Naive thymus-derived CD4-positive, alpha-beta T cell (primary cell): ENCODE data around the gene CPD. TPM values are rescaled to one million over a fixed set of nuclear protein-coding genes. Genes with fewer than 3 reads are reported as not detected.

Source experiments
- ATAC-seq: fragments of 150-1000 bp; cut with Tn5 transposase; 2 replicates; pipeline ENCODE4 v1.10.0; 2021; ENCODE audit warnings: mild to moderate bottlenecking, moderate library complexity
- CTCF ChIA-PET: fragments of 350-600 bp; sonication (Branson Sonifier 250); formaldehyde crosslinking; loops from one replicate; lab custom pipeline; 2021; ENCODE audit warnings: antibody characterized with exemption; lab: Charles Lee
- POLR2A ChIA-PET: fragments of 350-600 bp; sonication (Branson Sonifier 250); formaldehyde crosslinking; loops from one replicate; lab custom pipeline; 2021; ENCODE audit warnings: antibody characterized with exemption, inconsistent platforms; lab: Charles Lee
- DNase-seq, 9 donors: peaks; one replicate each; pipeline versions ENCODE4 v3.0.0 to v3.0.0-alpha.2; 2020 to 2022; ENCODE audit warnings: mixed read lengths in 1 of 9
- H3K27ac ChIP-seq: one replicate; pipeline ENCODE4 v1.7.0; 2013; ENCODE audit warnings: mild to moderate bottlenecking, low read depth, low read length, moderate library complexity
- H3K27me3 ChIP-seq, 2 donors: one replicate each; pipeline ENCODE4 v1.7.0; 2013; ENCODE audit warnings: low read length in 2 of 2, mild to moderate bottlenecking in 2 of 2, moderate library complexity in 2 of 2; ENCODE audit not compliant: control insufficient read depth in 2 of 2, insufficient read depth in 2 of 2
- H3K36me3 ChIP-seq, 3 experiments: 1 replicate in 2 of 3; 2 replicates in 1 of 3; pipeline ENCODE4 v1.7.0; 2013; ENCODE audit warnings: low read length in 3 of 3, mild to moderate bottlenecking in 3 of 3, moderate library complexity in 1 of 3; ENCODE audit not compliant: insufficient read depth in 3 of 3, control insufficient read depth in 2 of 3
- H3K4me1 ChIP-seq, 2 donors: one replicate each; pipeline ENCODE4 v1.7.0; 2013; ENCODE audit warnings: low read length in 2 of 2, mild to moderate bottlenecking in 2 of 2, moderate library complexity in 1 of 2; ENCODE audit not compliant: control insufficient read depth in 2 of 2, insufficient read depth in 2 of 2
- H3K4me3 ChIP-seq: 2 replicates; pipeline ENCODE4 v1.7.0; 2013; ENCODE audit warnings: mild to moderate bottlenecking, low read length
- H3K9me3 ChIP-seq, 3 experiments: 1 replicate in 2 of 3; 2 replicates in 1 of 3; pipeline ENCODE4 v1.7.0; 2013; ENCODE audit warnings: low read length in 3 of 3; ENCODE audit not compliant: control insufficient read depth in 2 of 3
- H3K27ac Mint-ChIP-seq, 9 donors: one replicate each; pipeline ENCODE4 v1.8.0; 2020 to 2022; ENCODE audit warnings: mixed read lengths in 9 of 9, mild to moderate bottlenecking in 8 of 9, moderate library complexity in 5 of 9, inconsistent platforms in 2 of 9
- H3K27me3 Mint-ChIP-seq, 5 donors: one replicate each; pipeline ENCODE4 v1.8.0; 2021 to 2022; ENCODE audit warnings: mixed read lengths in 5 of 5, mild to moderate bottlenecking in 1 of 5
- H3K36me3 Mint-ChIP-seq, 5 donors: one replicate each; pipeline ENCODE4 v1.8.0; 2020 to 2022; ENCODE audit warnings: mixed read lengths in 5 of 5, mild to moderate bottlenecking in 3 of 5, inconsistent platforms in 1 of 5
- H3K4me1 Mint-ChIP-seq, 7 donors: one replicate each; pipeline ENCODE4 v1.8.0; 2020 to 2022; ENCODE audit warnings: mixed read lengths in 7 of 7, mild to moderate bottlenecking in 3 of 7, inconsistent platforms in 1 of 7
- H3K4me3 Mint-ChIP-seq, 10 donors: one replicate each; pipeline ENCODE4 v1.8.0; 2020 to 2022; ENCODE audit warnings: mild to moderate bottlenecking in 10 of 10, mixed read lengths in 10 of 10, moderate library complexity in 6 of 10, inconsistent platforms in 2 of 10
- H3K9me3 Mint-ChIP-seq, 11 donors: one replicate each; pipeline ENCODE4 v1.8.0; 2020 to 2022; ENCODE audit warnings: mixed read lengths in 11 of 11, mild to moderate bottlenecking in 4 of 11, inconsistent platforms in 1 of 11, moderate library complexity in 1 of 11
- intact Hi-C, 2 donors: fragments of 100-400 bp; cut with micrococcal nuclease; formaldehyde crosslinking; loops; one replicate each; pipeline ENCODE4 v1.15.1; 2023
- polyA plus RNA-seq, 2 donors: library from polyadenylated mRNA; unstranded; fragments of 300-500 nt; fragmentation: Illumina TruSeq; gene quantifications; one replicate each; pipeline ENCODE4 v1.2.3, GENCODE V29; 2021
- total RNA-seq, 6 experiments: library from RNA in 5 of 6; stranded (reverse) in 5 of 6; gene quantifications; 1 replicate in 5 of 6; 2 replicates in 1 of 6; pipeline ENCODE4 v1.2.3 and lab custom pipeline; 2021 to 2026

The CPD gene
- total and polyA plus RNA-seq, 7 experiments from 2014 or later, result 14.9 to 52.9 (median 22.4) TPM

DNA sequence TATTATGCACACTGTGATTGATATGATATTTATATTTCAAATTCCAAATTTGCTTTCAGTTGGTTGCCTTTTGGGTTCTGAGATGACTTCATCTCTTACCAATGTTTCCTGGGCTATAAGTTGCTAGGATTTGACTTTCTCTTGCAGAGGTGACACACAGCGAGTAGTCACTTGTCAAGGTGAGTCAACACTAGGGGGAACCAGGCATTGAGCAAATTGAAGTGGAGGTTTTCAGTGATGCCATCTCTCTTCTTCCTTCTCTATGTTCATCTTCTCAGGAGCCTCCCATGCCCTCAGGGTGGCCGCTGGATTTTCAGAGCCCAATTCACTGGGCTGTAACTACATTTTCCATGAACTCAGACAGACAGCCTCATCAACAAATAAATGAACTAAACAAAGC lies 6.0 kb upstream of the CPD start:
- H3K36me3 Mint-ChIP-seq, result no peaks in the 10 kb centered on the region
- H3K4me1 Mint-ChIP-seq, result peaks cover 8 to 24% (median 14%) of the 10 kb centered on the region in 7 donors
- H3K27ac ChIP-seq, result no peak overlapping the region
- intact Hi-C loops, result loop anchor here in 1 of 2 donors (10.0 kb wide), 1 partner anchor 452 kb away; the partner anchor contains the start of gene CRLF3
- peaks cover 7 to 14% of the 10 kb centered on the region in 2 donors for H3K4me1 ChIP-seq
- H3K27ac Mint-ChIP-seq, result no peak overlapping the region
- H3K4me3 ChIP-seq, result no peak overlapping the region
- ChIA-PET POLR2A (no interaction called here), CTCF (no interaction called here)
- H3K27me3 Mint-ChIP-seq, result no peaks in the 10 kb centered on the region
- ATAC-seq (no peak), DNase-seq (no peak)
- no peaks in the 10 kb centered on the region for H3K36me3 ChIP-seq
- H3K27me3 ChIP-seq, result no peaks in the 10 kb centered on the region
- no peaks in the 10 kb centered on the region for H3K9me3 Mint-ChIP-seq
- no peak overlapping the region for H3K4me3 Mint-ChIP-seq
- no peaks in the 10 kb centered on the region for H3K9me3 ChIP-seq

DNA sequence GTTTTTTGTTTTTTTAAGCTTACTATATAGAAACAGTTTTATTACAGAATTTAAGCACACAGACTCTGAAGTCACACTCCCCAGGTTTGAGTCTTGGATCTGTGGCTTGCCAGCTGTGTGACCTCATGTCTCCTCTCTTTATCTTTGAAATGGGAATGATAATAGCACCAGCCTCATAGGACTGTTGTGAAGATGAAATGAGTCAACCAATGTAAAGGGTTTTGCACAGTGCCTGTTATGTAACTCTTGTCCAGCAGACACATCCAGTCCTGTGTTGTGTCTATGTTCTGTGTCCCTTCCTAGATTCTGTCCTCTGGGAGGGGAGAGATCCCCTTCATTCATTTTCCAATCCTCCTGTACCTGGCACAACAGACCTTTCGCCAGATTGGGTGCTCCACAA lies 3.1 kb upstream of the CPD start:
- peaks cover 11 to 28% of the 10 kb centered on the region in 2 donors for H3K4me1 ChIP-seq
- DNase-seq (no peak), ATAC-seq (no peak)
- no peak overlapping the region for H3K4me3 Mint-ChIP-seq
- H3K4me3 ChIP-seq, result no peak overlapping the region
- intact Hi-C loops, result loop anchor here (5.0 to 10.0 kb wide), 2 partner anchors 83 to 449 kb away; partner anchors contain the start of genes BLMH (in 1 of the 2) and CRLF3 (in 1 of the 2)
- H3K36me3 Mint-ChIP-seq, result no peaks in the 10 kb centered on the region
- no peak overlapping the region for H3K27ac Mint-ChIP-seq
- ChIA-PET CTCF (no interaction called here), POLR2A (no interaction called here)
- peaks cover 0 to 4% (median 0%) of the 10 kb centered on the region in 11 donors for H3K9me3 Mint-ChIP-seq
- H3K27me3 ChIP-seq, result no peaks in the 10 kb centered on the region
- H3K4me1 Mint-ChIP-seq, result peaks cover 23 to 43% (median 30%) of the 10 kb centered on the region in 7 donors
- no peak overlapping the region for H3K27ac ChIP-seq
- H3K27me3 Mint-ChIP-seq, result no peaks in the 10 kb centered on the region
- H3K36me3 ChIP-seq, result peaks cover 0 to 5% (median 0%) of the 10 kb centered on the region in 3 experiments
- no peaks in the 10 kb centered on the region for H3K9me3 ChIP-seq

DNA sequence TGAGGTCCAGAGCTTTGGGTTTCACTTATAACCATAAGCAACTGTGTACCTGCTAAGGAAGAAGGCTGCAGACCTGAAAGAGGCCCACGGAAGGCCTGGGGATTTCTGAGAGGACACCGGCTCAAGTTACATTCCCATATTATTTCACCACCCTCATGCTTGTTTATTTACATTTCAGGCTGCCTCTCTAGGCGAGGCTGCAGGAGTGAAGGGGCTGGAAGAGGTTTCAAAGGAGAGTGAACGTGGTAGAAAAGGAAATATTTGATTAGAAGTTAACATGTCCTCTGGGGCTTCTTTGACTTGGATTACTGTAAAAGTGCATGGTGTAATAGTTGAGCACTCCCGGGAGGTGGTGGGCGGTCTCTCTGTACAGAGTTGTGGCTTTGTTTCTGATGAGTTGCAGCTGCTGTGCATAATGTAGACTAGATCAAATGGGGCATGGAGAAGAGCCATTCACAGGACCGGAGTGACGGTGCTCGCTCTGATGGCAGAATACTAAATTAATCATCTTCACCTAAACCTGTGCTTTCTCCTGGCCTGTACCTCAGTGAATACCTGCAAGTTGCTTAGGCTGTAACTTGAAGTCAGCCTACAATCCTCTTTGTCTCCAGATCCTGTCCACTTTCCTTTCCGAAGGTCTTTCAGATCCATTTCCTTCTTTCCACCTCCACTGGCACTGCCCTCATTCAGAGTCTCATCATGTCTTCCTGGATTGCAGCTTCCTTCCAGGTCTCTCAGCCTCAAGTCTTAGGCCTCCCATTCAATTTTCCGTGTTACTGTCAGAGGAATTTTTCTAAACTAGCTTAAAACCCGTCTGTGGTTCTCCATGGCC lies 1.9 kb upstream of the CPD start:
- DNase-seq (peak in 2 of 9 donors; percentile 3 to 51), ATAC-seq (no peak)
- Mint-ChIP-seq H3K4me3 (peak overlapping the region in 9 of 10 donors; percentile 9 to 96 (median 44)), H3K27ac (peak overlapping the region in 8 of 9 donors; percentile 81 to 97 (median 94)), H3K9me3 (peaks cover 0 to 4% (median 0%) of the 10 kb centered on the region in 11 donors), H3K4me1 (peaks cover 30 to 52% (median 40%) of the 10 kb centered on the region in 7 donors), H3K27me3 (no peaks in the 10 kb centered on the region), H3K36me3 (peaks cover 0 to 3% (median 0%) of the 10 kb centered on the region in 5 donors)
- peaks cover 0 to 5% (median 0%) of the 10 kb centered on the region in 3 experiments for H3K36me3 ChIP-seq
- H3K27me3 ChIP-seq, result no peaks in the 10 kb centered on the region
- no peak overlapping the region for H3K4me3 ChIP-seq
- H3K9me3 ChIP-seq, result no peaks in the 10 kb centered on the region
- H3K4me1 ChIP-seq, result peaks cover 20 to 39% of the 10 kb centered on the region in 2 donors
- ChIA-PET CTCF (interaction anchor here (2.9 kb wide), 1 partner anchor 37 kb away, joined by 10 read pairs; no protein-coding TSS in a partner anchor), POLR2A (interaction anchor here (1.4 to 1.8 kb wide), 3 partner anchors 10 to 15 kb away, joined by 4 to 5 read pairs (median 5); no protein-coding TSS in a partner anchor)
- peak overlapping the region; percentile 81 for H3K27ac ChIP-seq
- intact Hi-C loops, result loop anchor here (5.0 to 10.0 kb wide), 2 partner anchors 85 to 448 kb away; partner anchors contain the start of genes BLMH (in 1 of the 2) and CRLF3 (in 1 of the 2)

DNA sequence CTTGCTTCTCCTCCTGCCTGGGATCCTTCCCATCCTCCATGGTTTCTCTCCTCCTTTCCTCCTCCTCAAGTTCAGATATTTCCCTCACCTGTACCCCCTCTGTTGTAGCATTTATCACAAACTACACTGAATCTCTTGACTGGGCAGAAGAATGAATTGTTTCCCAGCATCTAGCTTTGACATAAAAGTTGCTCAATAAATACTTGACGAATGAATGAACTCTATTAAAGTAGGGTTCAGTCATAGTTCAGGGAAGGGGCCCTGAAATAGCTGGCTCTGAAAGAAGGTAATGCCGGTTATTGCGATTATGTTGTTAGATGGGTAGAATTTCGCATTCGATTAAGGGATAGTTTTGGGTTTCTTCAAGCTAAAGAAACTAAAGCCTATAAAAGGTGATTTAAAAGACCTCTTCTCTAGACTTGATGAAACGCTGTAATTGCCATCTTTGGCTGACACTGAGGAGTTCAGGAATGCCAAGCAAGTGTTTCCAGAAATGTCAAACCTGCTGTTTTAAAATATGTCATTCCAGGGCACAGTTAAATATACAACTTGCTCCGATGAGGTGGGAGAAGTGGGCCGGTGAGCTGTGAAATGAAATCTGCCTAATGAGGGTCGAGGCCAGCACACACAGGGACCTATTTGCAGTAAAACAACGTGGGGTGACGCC lies 1.0 kb upstream of the CPD start:
- Histone ChIP-seq H3K9me3 (no peaks in the 10 kb centered on the region), H3K36me3 (peaks cover 0 to 5% (median 0%) of the 10 kb centered on the region in 3 experiments), H3K27me3 (no peaks in the 10 kb centered on the region), H3K4me1 (peaks cover 20 to 48% of the 10 kb centered on the region in 2 donors), H3K4me3 (peak overlapping the region; percentile 76), H3K27ac (peak overlapping the region; percentile 81)
- Mint-ChIP-seq H3K9me3 (peaks cover 0 to 4% (median 0%) of the 10 kb centered on the region in 11 donors), H3K27me3 (no peaks in the 10 kb centered on the region), H3K4me1 (peaks cover 33 to 54% (median 47%) of the 10 kb centered on the region in 7 donors), H3K27ac (peak overlapping the region; percentile 89 to 98 (median 94)), H3K4me3 (peak overlapping the region; percentile 90 to 99 (median 94)), H3K36me3 (peaks cover 0 to 3% (median 0%) of the 10 kb centered on the region in 5 donors)
- POLR2A ChIA-PET, result interaction anchor here (1.3 to 1.8 kb wide), 3 partner anchors 11 to 37 kb away, joined by 3 to 5 read pairs (median 5); no protein-coding TSS in a partner anchor
- CTCF ChIA-PET, result interaction anchor here (2.9 kb wide), 1 partner anchor 38 kb away, joined by 10 read pairs; no protein-coding TSS in a partner anchor
- no peak for DNase-seq
- intact Hi-C loops, result loop anchor here (1.0 to 10.0 kb wide), 11 partner anchors 14 to 529 kb away; partner anchors contain the start of genes CRLF3 (in 2 of the 2), GOSR1 (in 2 of the 2), NSRP1 (in 2 of the 2) and BLMH (in 1 of the 2)
- no peak for ATAC-seq

DNA sequence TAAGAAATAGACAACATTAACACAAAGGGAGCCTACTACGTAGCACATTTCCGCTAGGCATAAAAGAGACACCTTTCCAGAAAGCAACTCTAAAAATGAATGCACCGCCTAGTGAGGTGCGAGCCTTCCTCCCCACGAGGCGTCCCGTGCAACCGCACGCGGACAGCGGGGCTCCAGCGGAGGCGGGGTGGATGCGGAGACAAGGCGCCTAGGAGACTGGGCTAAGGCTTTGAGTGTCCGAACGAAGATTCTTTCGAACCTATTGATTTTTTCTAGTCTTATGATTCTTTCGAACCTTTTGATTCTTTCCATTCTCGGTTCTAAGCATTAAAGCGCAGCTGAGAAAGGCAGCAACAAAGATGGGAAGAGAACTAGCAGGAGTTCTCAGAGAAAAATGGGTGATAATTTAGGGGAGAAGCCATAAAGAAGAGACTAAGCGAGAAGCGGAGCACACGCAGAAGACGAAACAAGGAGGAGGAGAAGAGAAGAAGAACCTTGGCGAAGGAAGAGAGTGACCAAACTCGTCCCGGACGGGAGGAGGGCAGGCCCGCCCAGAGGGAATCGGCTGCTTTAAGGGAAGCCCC lies 394 bp upstream of the CPD start:
- Histone ChIP-seq H3K4me3 (peak overlapping the region; percentile 76), H3K27ac (peak overlapping the region; percentile 81), H3K4me1 (peaks cover 20 to 50% of the 10 kb centered on the region in 2 donors), H3K9me3 (no peaks in the 10 kb centered on the region), H3K27me3 (no peaks in the 10 kb centered on the region), H3K36me3 (peaks cover 0 to 5% (median 0%) of the 10 kb centered on the region in 3 experiments)
- peak; percentile 25 to 76 (median 71) for DNase-seq
- H3K4me3 Mint-ChIP-seq, result peak overlapping the region; percentile 90 to 99 (median 94)
- peaks cover 36 to 60% (median 52%) of the 10 kb centered on the region in 7 donors for H3K4me1 Mint-ChIP-seq
- peaks cover 0 to 3% (median 0%) of the 10 kb centered on the region in 5 donors for H3K36me3 Mint-ChIP-seq
- ChIA-PET CTCF (interaction anchor here (0.8 to 2.9 kb wide), 2 partner anchors 33 to 38 kb away, joined by 3 to 10 read pairs; no protein-coding TSS in a partner anchor), POLR2A (interaction anchor here (1.3 to 1.8 kb wide), 3 partner anchors 11 to 38 kb away, joined by 3 to 5 read pairs (median 5); no protein-coding TSS in a partner anchor)
- intact Hi-C loops, result loop anchor here (1.0 to 10.0 kb wide), 11 partner anchors 15 to 528 kb away; partner anchors contain the start of genes CRLF3 (in 2 of the 2), GOSR1 (in 2 of the 2), NSRP1 (in 2 of the 2) and BLMH (in 1 of the 2)
- ATAC-seq, result peak; percentile 58
- peak overlapping the region; percentile 89 to 98 (median 94) for H3K27ac Mint-ChIP-seq
- no peaks in the 10 kb centered on the region for H3K27me3 Mint-ChIP-seq
- peaks cover 0 to 4% (median 0%) of the 10 kb centered on the region in 11 donors for H3K9me3 Mint-ChIP-seq
